ENCODE data around the gene TSEN2. TPM values are rescaled to one million over a fixed set of nuclear protein-coding genes. Genes with fewer than 3 reads are reported as not detected.

TSEN2 gene
- total RNA-seq, 1 experiment from 2014 or later = 35.5 TPM

GRCh38 chr3:12574661-12575060 lies 90.4 kb downstream of the TSEN2 start:
- no peak overlapping the region for H2AFZ ChIP-seq (ENCODE audit: low read depth, low read length, poor library complexity, severe bottlenecking)
- POLR2A ChIA-PET = no interaction called here
- BruUV-seq (replicated peaks) = no TSS peak
- TF ChIP-seq RAD21 (IDR thresholded peaks at IDR 0.05; ENCODE audit: low read depth) (no peak), REST (IDR thresholded peaks at IDR 0.05; ENCODE audit: low read depth) (no peak), POLR2A (IDR thresholded peaks at IDR 0.05; ENCODE audit: borderline replicate concordance, extremely low read depth, insufficient read depth, insufficient read length) (no peak), FOSL1 (IDR thresholded peaks at IDR 0.05; ENCODE audit: low read depth) (no peak), YY1 (IDR thresholded peaks at IDR 0.05; ENCODE audit: extremely low read depth, insufficient replicate concordance, low read depth, low read length) (no peak), JUND (IDR thresholded peaks at IDR 0.05) (no peak), EZH2phosphoT487 (IDR thresholded peaks at IDR 0.05; ENCODE audit: borderline replicate concordance) (no peak), TCF7L2 (IDR thresholded peaks at IDR 0.05; ENCODE audit: borderline replicate concordance, extremely low read depth, insufficient read depth, insufficient read length) (no peak), SIN3A (IDR thresholded peaks at IDR 0.05; ENCODE audit: low read depth) (no peak), ELF1 (IDR thresholded peaks at IDR 0.05; ENCODE audit: borderline replicate concordance, low read depth) (no peak), CEBPB (IDR thresholded peaks at IDR 0.05; ENCODE audit: low read depth) (no peak), SP1 (IDR thresholded peaks at IDR 0.05; ENCODE audit: low read depth) (no peak), ATF3 (IDR thresholded peaks at IDR 0.05) (no peak), EGR1 (IDR thresholded peaks at IDR 0.05; ENCODE audit: low read depth) (no peak), MAX (IDR thresholded peaks at IDR 0.05) (no peak)
- TF ChIP-seq, protein P1, sequence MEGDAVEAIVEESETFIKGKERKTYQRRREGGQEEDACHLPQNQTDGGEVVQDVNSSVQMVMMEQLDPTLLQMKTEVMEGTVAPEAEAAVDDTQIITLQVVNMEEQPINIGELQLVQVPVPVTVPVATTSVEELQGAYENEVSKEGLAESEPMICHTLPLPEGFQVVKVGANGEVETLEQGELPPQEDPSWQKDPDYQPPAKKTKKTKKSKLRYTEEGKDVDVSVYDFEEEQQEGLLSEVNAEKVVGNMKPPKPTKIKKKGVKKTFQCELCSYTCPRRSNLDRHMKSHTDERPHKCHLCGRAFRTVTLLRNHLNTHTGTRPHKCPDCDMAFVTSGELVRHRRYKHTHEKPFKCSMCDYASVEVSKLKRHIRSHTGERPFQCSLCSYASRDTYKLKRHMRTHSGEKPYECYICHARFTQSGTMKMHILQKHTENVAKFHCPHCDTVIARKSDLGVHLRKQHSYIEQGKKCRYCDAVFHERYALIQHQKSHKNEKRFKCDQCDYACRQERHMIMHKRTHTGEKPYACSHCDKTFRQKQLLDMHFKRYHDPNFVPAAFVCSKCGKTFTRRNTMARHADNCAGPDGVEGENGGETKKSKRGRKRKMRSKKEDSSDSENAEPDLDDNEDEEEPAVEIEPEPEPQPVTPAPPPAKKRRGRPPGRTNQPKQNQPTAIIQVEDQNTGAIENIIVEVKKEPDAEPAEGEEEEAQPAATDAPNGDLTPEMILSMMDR (IDR thresholded peaks at IDR 0.05 in 2 of 3, conservative IDR thresholded peaks at IDR 0.05 in 1 of 3; ENCODE audit: borderline replicate concordance in 1 of 3, insufficient read depth in 1 of 3, low read depth in 2 of 3, low read length in 2 of 3) = no peak
- no peaks in the 10 kb centered on the region for H4K20me1 ChIP-seq (ENCODE audit: insufficient read depth)
- H3K9me3 ChIP-seq (ENCODE audit: control insufficient read depth in 1 of 2, insufficient read depth in 1 of 2, low read depth in 1 of 2, low read length in 2 of 2) = no peaks in the 10 kb centered on the region
- no peaks in the 10 kb centered on the region; the same call in 1 of the 2 replicates for H3K79me2 ChIP-seq (ENCODE audit: insufficient read depth, low read length)
- H3K4me3 ChIP-seq (replicated peaks in 1 of 2; ENCODE audit: low read depth in 1 of 2, low read length in 2 of 2) = no peak overlapping the region
- CTCF ChIA-PET = no interaction called here
- no peak overlapping the region for H3K27ac ChIP-seq (ENCODE audit: low read depth, low read length)
- RAD21 ChIA-PET (ENCODE audit: low non-redundant PET in 1 of 2, low total read pairs in 2 of 2, uncharacterized antibody in 2 of 2, unreplicated experiment in 2 of 2) = no interaction called here
- intact Hi-C loops (cut with micrococcal nuclease) = no loop called here
- no peaks in the 10 kb centered on the region for H3K4me1 ChIP-seq (ENCODE audit: control insufficient read depth in 1 of 2, insufficient read depth in 2 of 2, low read length in 2 of 2)
- no peak overlapping the region for H3K4me2 ChIP-seq (ENCODE audit: low read length)
- H3K36me3 ChIP-seq (ENCODE audit: control insufficient read depth in 1 of 2, insufficient read depth in 2 of 2, low read length in 2 of 2) = peaks cover 26 to 39% of the 10 kb centered on the region in 2 experiments; a peak in 3 of 4 replicates
- no peak overlapping the region for H3K9ac ChIP-seq (ENCODE audit: low read length)
- no peak for DNase-seq (ENCODE audit: low read depth, low spot score)
- no peaks in the 10 kb centered on the region for H3K9me2 ChIP-seq (ENCODE audit: insufficient read depth)
- H3K27me3 ChIP-seq (ENCODE audit: insufficient read depth, low read length) = no peaks in the 10 kb centered on the region
- no peak for ATAC-seq

Measured in HCT116 (cell line).